Measurements from ENCODE around the gene TSPOAP1. TPM values are rescaled to one million over a fixed set of nuclear protein-coding genes. Genes with fewer than 3 reads are reported as not detected.

Gene TSPOAP1
- total RNA-seq, 4 donors from 2014 or later = 2.9 to 16.0 (median 3.3) TPM

DNA sequence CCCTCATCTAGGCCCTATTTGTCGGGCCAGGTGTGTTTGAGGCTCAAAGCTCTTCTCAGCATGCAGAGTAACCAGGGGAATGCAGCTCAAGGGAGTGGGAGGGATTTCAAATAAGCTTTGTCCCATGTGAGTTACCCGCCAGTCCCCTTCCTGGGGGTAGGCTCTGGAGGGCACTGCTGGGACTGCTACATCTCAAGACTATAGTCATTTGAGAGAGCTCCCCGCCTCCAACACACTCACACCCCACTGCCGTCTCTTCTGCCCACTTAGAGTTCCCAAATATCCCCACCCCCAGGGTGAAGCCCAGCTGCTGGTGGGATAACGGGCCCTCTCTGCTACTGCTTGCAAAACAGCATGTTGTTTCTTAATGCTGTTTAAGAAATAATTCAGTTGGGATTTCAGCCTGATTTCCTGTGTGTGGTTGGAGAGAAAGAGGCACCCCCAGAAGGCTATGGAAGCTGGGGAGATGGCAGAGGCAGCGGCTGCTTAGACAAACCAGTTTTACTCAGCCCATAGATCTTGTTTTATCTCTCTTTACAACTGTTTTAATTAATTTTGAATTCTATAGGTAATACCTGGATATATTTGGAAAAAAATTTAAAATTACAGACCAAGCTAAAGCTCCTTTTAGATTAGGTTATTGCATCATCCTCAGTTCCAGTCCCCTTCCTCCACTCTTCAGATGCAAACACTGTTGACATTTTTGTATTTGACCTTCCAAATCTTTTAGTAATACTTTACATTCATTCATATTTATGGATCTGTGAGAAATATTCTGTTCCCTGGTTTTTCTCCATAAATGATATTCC, 43.8 kb downstream of the TSPOAP1 start:
- intact Hi-C loops (cut with DNase I) = no loop called here

GRCh38 chr17:58283674-58284612, 44.7 kb downstream of the TSPOAP1 start:
- WGBS, 2 donors = 68 to 81% methylated on average over 8 to 9 of the region's 12 CpGs
- DNase-seq = no peak
- H3K9me3 ChIP-seq = no peaks in the 10 kb centered on the region
- H3K4me1 ChIP-seq = peaks cover 0 to 9% (median 0%) of the 10 kb centered on the region in 3 donors
- no peaks in the 10 kb centered on the region for H3K36me3 ChIP-seq
- TF ChIP-seq POLR2A (IDR thresholded peaks at IDR 0.05) (no peak), CTCF (IDR thresholded peaks at IDR 0.05) (no peak)
- intact Hi-C loops (cut with DNase I) = no loop called here
- H3K4me3 ChIP-seq = no peak overlapping the region
- no peak overlapping the region for H3K27ac ChIP-seq
- H3K27me3 ChIP-seq = peaks cover 0 to 64% (median 0%) of the 10 kb centered on the region in 4 donors

More for the DNA sequence above, 43.8 kb downstream of the TSPOAP1 start:
- no peak for DNase-seq
- Histone ChIP-seq H3K4me1 (no peaks in the 10 kb centered on the region), H3K27ac (no peak overlapping the region), H3K9me3 (no peaks in the 10 kb centered on the region), H3K36me3 (no peaks in the 10 kb centered on the region), H3K27me3 (peaks cover 0 to 62% (median 2%) of the 10 kb centered on the region in 4 donors), H3K4me3 (no peak overlapping the region)
- no peak for TF ChIP-seq POLR2A (IDR thresholded peaks at IDR 0.05)
- 39 to 72% methylated on average over 4 of the region's 6 CpGs for WGBS, 2 donors

GRCh38 chr17:58282442-58282841, 46.2 kb downstream of the TSPOAP1 start:
- H3K4me1 ChIP-seq = peaks cover 0 to 15% (median 0%) of the 10 kb centered on the region in 3 donors
- H3K36me3 ChIP-seq = no peaks in the 10 kb centered on the region
- H3K9me3 ChIP-seq = no peaks in the 10 kb centered on the region
- WGBS, 2 donors = 85 to 89% methylated on average over 4 to 6 of the region's 6 CpGs
- intact Hi-C loops (cut with DNase I) = no loop called here
- H3K27me3 ChIP-seq = peaks cover 0 to 65% (median 0%) of the 10 kb centered on the region in 4 donors
- H3K27ac ChIP-seq = no peak overlapping the region
- no peak for DNase-seq
- TF ChIP-seq POLR2A (IDR thresholded peaks at IDR 0.05) = no peak
- no peak for TF ChIP-seq CTCF (IDR thresholded peaks at IDR 0.05)
- no peak overlapping the region for H3K4me3 ChIP-seq

DNA sequence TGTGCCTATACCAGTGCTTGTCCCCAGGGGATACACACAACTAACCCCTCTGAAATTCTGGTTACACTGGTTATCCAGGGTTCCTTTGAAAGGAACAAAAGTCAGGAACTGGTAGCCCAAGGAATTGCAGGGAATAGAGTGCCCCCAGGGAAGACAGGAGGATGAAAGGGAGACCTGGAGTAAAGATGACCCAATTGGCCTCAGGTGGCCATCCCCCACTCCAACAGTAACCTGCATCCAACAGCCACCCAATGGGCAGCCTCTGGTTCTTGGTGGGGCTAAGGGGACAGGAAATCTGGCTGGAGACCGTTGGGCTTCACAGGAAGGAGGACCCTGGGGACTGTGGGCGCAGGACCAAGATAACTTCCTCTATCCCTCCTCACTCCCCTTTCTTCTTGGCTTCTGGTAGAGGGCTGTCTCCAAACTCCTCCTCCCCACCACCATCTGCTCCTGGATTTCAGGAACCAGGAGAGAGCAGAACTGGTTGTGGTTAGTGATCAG, 47.0 kb downstream of the TSPOAP1 start:
- Histone ChIP-seq H3K36me3 (no peaks in the 10 kb centered on the region), H3K4me3 (no peak overlapping the region), H3K27ac (no peak overlapping the region), H3K27me3 (peaks cover 0 to 72% (median 0%) of the 10 kb centered on the region in 4 donors), H3K4me1 (peaks cover 0 to 15% (median 0%) of the 10 kb centered on the region in 3 donors), H3K9me3 (no peaks in the 10 kb centered on the region)
- WGBS, 2 donors = 28 to 29% methylated on average over 1 to 2 of the region's 2 CpGs
- DNase-seq = no peak
- intact Hi-C loops (cut with DNase I) = no loop called here
- TF ChIP-seq CTCF (IDR thresholded peaks at IDR 0.05) (no peak), POLR2A (IDR thresholded peaks at IDR 0.05) (no peak)

DNA sequence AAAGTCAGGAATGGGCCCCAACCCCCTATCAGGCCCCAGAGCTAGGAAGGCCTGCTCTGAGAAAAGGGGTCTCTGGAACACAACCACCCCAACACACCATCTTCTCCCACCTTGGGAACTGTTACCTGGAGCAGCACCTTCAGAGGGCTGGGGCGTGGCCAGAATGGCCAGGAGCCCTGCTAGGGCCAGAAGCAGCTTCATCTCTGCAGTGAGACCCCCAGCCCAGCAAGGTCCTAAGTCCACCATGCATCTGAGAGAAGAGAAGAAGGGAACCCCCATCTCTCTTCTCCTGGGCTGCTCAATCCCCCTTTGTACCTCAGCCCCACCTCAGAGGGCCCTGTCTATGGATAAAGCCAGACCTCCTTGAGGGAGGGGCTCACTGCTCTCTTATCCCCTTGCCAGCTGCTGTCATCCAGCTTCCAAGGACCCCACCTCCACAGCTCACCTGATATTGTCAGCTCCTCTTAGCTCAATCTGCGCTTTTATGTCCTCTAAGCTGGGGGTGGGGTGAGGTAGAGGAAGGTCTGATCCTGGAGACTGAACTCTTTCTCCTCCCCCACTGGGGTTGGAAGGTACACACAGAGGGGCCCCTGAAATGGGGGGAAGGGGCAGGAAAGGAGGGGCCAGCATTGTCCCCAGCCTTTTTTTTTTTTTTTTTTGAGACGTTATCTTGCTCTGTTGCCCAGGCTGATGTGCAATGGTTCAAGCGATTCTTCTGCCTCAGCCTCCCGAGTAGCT, 47.9 kb downstream of the TSPOAP1 start, which contains the start of gene MPO:
TSS of gene MPO (minus strand) at position 456 of the 738 bp plus-strand sequence. CDS start at position 279, 177 bp downstream.
- intact Hi-C loops (cut with DNase I) = no loop called here
- Histone ChIP-seq H3K4me3 (no peak within 1 kb of the TSS), H3K36me3 (no peaks in the 10 kb centered on the region), H3K27ac (no peak within 1 kb of the TSS), H3K4me1 (peaks cover 0 to 15% (median 0%) of the 10 kb centered on the region in 3 donors), H3K27me3 (peaks cover 0 to 75% (median 0%) of the 10 kb centered on the region in 4 donors), H3K9me3 (no peaks in the 10 kb centered on the region)
- 69 to 77% methylated on average over 4 to 5 of the region's 5 CpGs for WGBS, 2 donors
- DNase-seq = no peak
- no peak for TF ChIP-seq POLR2A (IDR thresholded peaks at IDR 0.05)
